ENCODE data around the gene ZNF407.

Gene ZNF407

GRCh38 chr18:74906184-74906583, 308.5 kb downstream of the ZNF407 start:
- no peak for TF ChIP-seq TARDBP (IDR thresholded peaks at IDR 0.05)
- no peak for TF ChIP-seq L3MBTL2 (conservative IDR thresholded peaks at IDR 0.05)
- TF ChIP-seq HDGF (IDR thresholded peaks at IDR 0.05; ENCODE audit: borderline replicate concordance): no peak
- POLR2A ChIA-PET: no interaction called here
- CTCF ChIA-PET: no interaction called here
- DNase-seq (ENCODE audit: extremely low spot score): no peak

DNA sequence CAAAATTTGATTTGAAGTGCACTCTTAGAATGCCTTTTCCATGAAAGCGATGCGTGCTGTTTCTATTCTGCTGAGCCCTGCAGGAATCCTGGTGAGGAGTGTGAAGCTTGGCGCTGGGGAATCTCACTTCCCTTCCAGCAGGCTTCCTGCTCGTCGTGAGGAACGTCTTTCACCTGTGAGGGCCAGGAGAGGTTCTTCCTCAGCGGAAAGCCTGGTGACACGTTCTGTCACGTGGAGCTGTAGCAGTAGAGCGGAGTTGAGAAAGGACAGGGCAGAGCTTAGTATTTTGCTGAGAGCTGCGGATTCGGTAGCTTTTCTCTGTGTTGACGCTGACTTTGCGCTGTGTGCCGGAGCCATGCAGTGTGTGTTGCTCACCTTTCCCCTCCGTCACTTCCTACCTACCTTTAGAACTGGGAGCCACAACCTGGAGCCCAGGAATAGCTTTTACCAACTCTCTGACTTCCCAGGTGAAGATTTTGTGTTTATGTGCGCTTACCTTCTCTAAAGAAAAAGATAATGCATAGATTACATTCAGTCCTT, 316.5 kb downstream of the ZNF407 start:
- no peak for TF ChIP-seq ZNF384 (IDR thresholded peaks at IDR 0.05)
- TF ChIP-seq HDGF (IDR thresholded peaks at IDR 0.05; ENCODE audit: borderline replicate concordance): no peak
- no peak for TF ChIP-seq CTBP1 (IDR thresholded peaks at IDR 0.05; ENCODE audit: borderline replicate concordance)
- TF ChIP-seq TARDBP (IDR thresholded peaks at IDR 0.05): no peak
- no peak for TF ChIP-seq ELF4 (IDR thresholded peaks at IDR 0.05)
- TF ChIP-seq ARNT (IDR thresholded peaks at IDR 0.05): no peak
- TF ChIP-seq L3MBTL2 (conservative IDR thresholded peaks at IDR 0.05): no peak
- no peak for TF ChIP-seq SUZ12 (IDR thresholded peaks at IDR 0.05)
- no peak for TF ChIP-seq FOXM1 (IDR thresholded peaks at IDR 0.05; ENCODE audit: borderline replicate concordance)
- TF ChIP-seq FOXA1 (IDR thresholded peaks at IDR 0.05): no peak
- TF ChIP-seq PKNOX1 (IDR thresholded peaks at IDR 0.05): no peak
- TF ChIP-seq NFRKB (IDR thresholded peaks at IDR 0.05): no peak
- no peak for TF ChIP-seq FOXK2 (IDR thresholded peaks at IDR 0.05)
- no peak for TF ChIP-seq SP1 (IDR thresholded peaks at IDR 0.05)
- TF ChIP-seq LEF1 (IDR thresholded peaks at IDR 0.05; ENCODE audit: borderline replicate concordance): no peak
- CTCF ChIA-PET: interaction anchor here (0.5 kb wide), 1 partner anchor 362 kb away, joined by 3 read pairs; no protein-coding TSS in a partner anchor
- DNase-seq (ENCODE audit: extremely low spot score): no peak
- POLR2A ChIA-PET: no interaction called here

DNA sequence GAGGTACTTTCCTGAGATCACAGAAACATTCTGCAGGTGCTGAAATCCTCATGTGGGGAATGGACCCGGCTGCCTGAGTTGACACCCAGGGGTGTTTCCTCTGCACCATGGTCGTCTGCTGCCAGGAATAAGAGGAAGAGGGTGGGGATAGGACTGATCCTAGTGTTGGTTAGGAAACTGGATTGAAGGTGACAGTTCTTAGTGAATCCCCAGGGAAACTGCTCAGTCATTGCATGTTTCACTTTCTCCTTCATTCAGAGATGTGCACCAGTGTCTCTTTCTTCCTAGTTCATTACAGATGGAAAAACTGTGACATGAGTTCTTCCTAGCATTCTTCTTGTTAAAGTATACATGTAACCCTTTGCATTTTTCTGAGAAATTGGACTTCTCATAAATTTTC, 317.0 kb downstream of the ZNF407 start:
- no peak for DNase-seq (ENCODE audit: extremely low spot score)
- TF ChIP-seq ARNT (IDR thresholded peaks at IDR 0.05) (no peak), TARDBP (IDR thresholded peaks at IDR 0.05) (no peak), FOXK2 (IDR thresholded peaks at IDR 0.05) (no peak), ELF4 (IDR thresholded peaks at IDR 0.05) (no peak), L3MBTL2 (conservative IDR thresholded peaks at IDR 0.05) (no peak), BHLHE40 (IDR thresholded peaks at IDR 0.05; ENCODE audit: borderline replicate concordance) (no peak), SP1 (IDR thresholded peaks at IDR 0.05) (no peak), HDGF (IDR thresholded peaks at IDR 0.05; ENCODE audit: borderline replicate concordance) (no peak), CTBP1 (IDR thresholded peaks at IDR 0.05; ENCODE audit: borderline replicate concordance) (no peak), NFRKB (IDR thresholded peaks at IDR 0.05) (no peak)
- ChIA-PET CTCF (interaction anchor here (0.5 kb wide), 1 partner anchor 361 kb away, joined by 3 read pairs; no protein-coding TSS in a partner anchor), POLR2A (no interaction called here)

DNA sequence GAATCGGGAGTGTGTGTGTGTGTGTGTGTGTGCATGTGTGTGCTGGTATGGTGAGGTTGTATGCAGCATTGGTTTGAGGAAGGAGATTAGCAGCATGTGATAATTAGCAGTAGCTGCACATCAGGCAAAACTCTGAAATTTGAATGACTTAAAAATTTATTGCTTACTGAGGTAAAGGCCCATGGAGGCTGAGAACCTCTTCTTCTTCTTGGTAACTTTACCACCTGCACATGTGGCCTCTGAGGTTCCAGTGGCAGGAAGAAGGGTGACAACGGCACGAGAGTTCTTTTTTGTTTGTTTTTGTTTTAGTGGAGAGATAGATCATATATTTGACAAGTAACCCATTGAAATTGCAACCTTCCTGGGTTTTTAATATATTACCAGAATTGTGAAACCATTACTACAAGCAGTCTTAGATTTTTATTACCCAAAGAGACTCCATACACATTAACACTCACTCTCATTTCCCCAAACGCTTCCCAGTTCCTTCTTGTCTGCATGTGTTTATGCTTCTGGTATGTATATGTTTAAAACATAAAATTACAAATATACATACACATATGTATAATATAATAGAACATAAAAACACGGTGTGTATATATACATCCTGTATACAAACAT, 319.2 kb downstream of the ZNF407 start:
- ChIA-PET CTCF (no interaction called here), POLR2A (no interaction called here)
- DNase-seq (ENCODE audit: extremely low spot score): no peak
- no peak for TF ChIP-seq CTBP1 (IDR thresholded peaks at IDR 0.05; ENCODE audit: borderline replicate concordance)
- TF ChIP-seq NFRKB (IDR thresholded peaks at IDR 0.05): no peak

GRCh38 chr18:74918276-74918790, 320.7 kb downstream of the ZNF407 start:
- POLR2A ChIA-PET: no interaction called here
- no peak for DNase-seq (ENCODE audit: extremely low spot score)
- CTCF ChIA-PET: interaction anchor here (0.7 kb wide), 1 partner anchor 138 kb away, joined by 5 read pairs; no protein-coding TSS in a partner anchor
- TF ChIP-seq ELF4 (IDR thresholded peaks at IDR 0.05) (no peak), FOXM1 (IDR thresholded peaks at IDR 0.05; ENCODE audit: borderline replicate concordance) (no peak), PKNOX1 (IDR thresholded peaks at IDR 0.05) (no peak), LEF1 (IDR thresholded peaks at IDR 0.05; ENCODE audit: borderline replicate concordance) (no peak), NFRKB (IDR thresholded peaks at IDR 0.05) (no peak), TARDBP (IDR thresholded peaks at IDR 0.05) (no peak), ARNT (IDR thresholded peaks at IDR 0.05) (no peak), SP1 (IDR thresholded peaks at IDR 0.05) (no peak), L3MBTL2 (conservative IDR thresholded peaks at IDR 0.05) (no peak), ZNF384 (IDR thresholded peaks at IDR 0.05) (no peak), SUZ12 (IDR thresholded peaks at IDR 0.05) (no peak), FOXK2 (IDR thresholded peaks at IDR 0.05) (no peak), FOXA1 (IDR thresholded peaks at IDR 0.05) (no peak), BHLHE40 (IDR thresholded peaks at IDR 0.05; ENCODE audit: borderline replicate concordance) (no peak), CTBP1 (IDR thresholded peaks at IDR 0.05; ENCODE audit: borderline replicate concordance) (no peak), HDGF (IDR thresholded peaks at IDR 0.05; ENCODE audit: borderline replicate concordance) (no peak)

GRCh38 chr18:74921057-74921820, 323.6 kb downstream of the ZNF407 start:
- no peak for DNase-seq (ENCODE audit: extremely low spot score)
- CTCF ChIA-PET: no interaction called here
- POLR2A ChIA-PET: no interaction called here
- no peak for TF ChIP-seq L3MBTL2 (conservative IDR thresholded peaks at IDR 0.05)
- TF ChIP-seq PKNOX1 (IDR thresholded peaks at IDR 0.05): no peak
- TF ChIP-seq LEF1 (IDR thresholded peaks at IDR 0.05; ENCODE audit: borderline replicate concordance): no peak
- TF ChIP-seq SUZ12 (IDR thresholded peaks at IDR 0.05): no peak
- no peak for TF ChIP-seq BHLHE40 (IDR thresholded peaks at IDR 0.05; ENCODE audit: borderline replicate concordance)
- no peak for TF ChIP-seq ARNT (IDR thresholded peaks at IDR 0.05)
- TF ChIP-seq FOXA1 (IDR thresholded peaks at IDR 0.05): no peak
- TF ChIP-seq CTBP1 (IDR thresholded peaks at IDR 0.05; ENCODE audit: borderline replicate concordance): no peak
- no peak for TF ChIP-seq TARDBP (IDR thresholded peaks at IDR 0.05)
- TF ChIP-seq HDGF (IDR thresholded peaks at IDR 0.05; ENCODE audit: borderline replicate concordance): no peak
